ENCODE data around the gene LPCAT1.

- TF ChIP-seq CTCF (IDR thresholded peaks at IDR 0.05; ENCODE audit: poor library complexity) (no peak), EZH2phosphoT487 (IDR thresholded peaks at IDR 0.05; ENCODE audit: low read depth, severe bottlenecking, unreplicated experiment) (no peak)
Observed at GRCh38 chr5:1435369-1435768, 88.4 kb downstream of the LPCAT1 start.
